ENCODE results near the gene MCCC2. TPM values are rescaled to one million over a fixed set of nuclear protein-coding genes. Genes with fewer than 3 reads are reported as not detected.

Gene MCCC2
- total RNA-seq, 1 experiment from 2014 or later = 32.2 TPM

DNA sequence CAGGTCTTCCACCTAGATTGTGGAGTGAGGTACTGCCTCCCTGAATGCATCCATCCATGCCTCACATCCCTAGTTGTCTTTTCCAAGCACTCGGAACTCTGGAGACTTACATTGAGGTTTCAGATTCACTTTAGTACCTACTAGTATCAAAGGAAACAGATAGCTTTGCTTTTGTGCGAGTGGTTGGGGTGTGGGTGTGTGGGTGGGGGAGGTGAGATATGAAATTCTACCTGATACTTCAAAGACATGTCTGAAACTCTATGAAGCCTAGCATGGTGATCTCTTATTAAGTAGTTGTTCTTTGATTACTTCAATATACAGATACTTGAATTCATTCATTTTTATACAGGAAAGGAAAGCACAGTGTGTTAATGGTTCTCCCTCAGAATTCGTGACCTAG lies 64.4 kb downstream of the MCCC2 start:
- CTCF ChIA-PET = no interaction called here
- BruUV-seq (replicated peaks) = no TSS peak

GRCh38 chr5:71652349-71652748 lies 65.2 kb downstream of the MCCC2 start:
- no peak for DNase-seq
- no peak overlapping the region for H3K9ac ChIP-seq (ENCODE audit: low read length)
- no TSS peak for BruUV-seq (replicated peaks)

More for the DNA sequence above, 64.4 kb downstream of the MCCC2 start:
- Histone ChIP-seq H3K4me2 (ENCODE audit: low read length) (no peak overlapping the region), H4K20me1 (ENCODE audit: low read length) (no peaks in the 10 kb centered on the region), H3K27ac (ENCODE audit: low read length) (no peak overlapping the region), H3K79me2 (ENCODE audit: low read length) (no peaks in the 10 kb centered on the region), H2AFZ (ENCODE audit: low read length) (no peak overlapping the region), H3K4me3 (ENCODE audit: low read length) (no peak overlapping the region), H3K9me3 (ENCODE audit: low read length) (no peaks in the 10 kb centered on the region), H3K9ac (ENCODE audit: low read length) (no peak overlapping the region), H3F3A (ENCODE audit: low read length, unreplicated experiment) (no peaks in the 10 kb centered on the region), H3K4me1 (ENCODE audit: insufficient read depth, low read length) (no peaks in the 10 kb centered on the region), H3K36me3 (ENCODE audit: low read depth, low read length) (no peaks in the 10 kb centered on the region; the same call in 1 of the 2 replicates), H3K27me3 (ENCODE audit: low read length) (no peaks in the 10 kb centered on the region), H3K9me2 (replicated peaks; ENCODE audit: low read length) (no peaks in the 10 kb centered on the region)
- POLR2A ChIA-PET (ENCODE audit: unreplicated experiment) = no interaction called here
- intact Hi-C loops (cut with micrococcal nuclease) = no loop called here
- ATAC-seq (no peak), DNase-seq (no peak)
- TF ChIP-seq EZH2phosphoT487 (IDR thresholded peaks at IDR 0.05; ENCODE audit: borderline replicate concordance, low read length) = no peak
- TF ChIP-seq, protein P1, sequence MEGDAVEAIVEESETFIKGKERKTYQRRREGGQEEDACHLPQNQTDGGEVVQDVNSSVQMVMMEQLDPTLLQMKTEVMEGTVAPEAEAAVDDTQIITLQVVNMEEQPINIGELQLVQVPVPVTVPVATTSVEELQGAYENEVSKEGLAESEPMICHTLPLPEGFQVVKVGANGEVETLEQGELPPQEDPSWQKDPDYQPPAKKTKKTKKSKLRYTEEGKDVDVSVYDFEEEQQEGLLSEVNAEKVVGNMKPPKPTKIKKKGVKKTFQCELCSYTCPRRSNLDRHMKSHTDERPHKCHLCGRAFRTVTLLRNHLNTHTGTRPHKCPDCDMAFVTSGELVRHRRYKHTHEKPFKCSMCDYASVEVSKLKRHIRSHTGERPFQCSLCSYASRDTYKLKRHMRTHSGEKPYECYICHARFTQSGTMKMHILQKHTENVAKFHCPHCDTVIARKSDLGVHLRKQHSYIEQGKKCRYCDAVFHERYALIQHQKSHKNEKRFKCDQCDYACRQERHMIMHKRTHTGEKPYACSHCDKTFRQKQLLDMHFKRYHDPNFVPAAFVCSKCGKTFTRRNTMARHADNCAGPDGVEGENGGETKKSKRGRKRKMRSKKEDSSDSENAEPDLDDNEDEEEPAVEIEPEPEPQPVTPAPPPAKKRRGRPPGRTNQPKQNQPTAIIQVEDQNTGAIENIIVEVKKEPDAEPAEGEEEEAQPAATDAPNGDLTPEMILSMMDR (conservative IDR thresholded peaks at IDR 0.05; ENCODE audit: low read depth, low read length) = no peak
- TF ChIP-seq EZH2 (IDR thresholded peaks at IDR 0.05; ENCODE audit: low read length, unreplicated experiment) = no peak

More at GRCh38 chr5:71652349-71652748, 65.2 kb downstream of the MCCC2 start:
- intact Hi-C loops (cut with micrococcal nuclease) = no loop called here
- Histone ChIP-seq H3K36me3 (ENCODE audit: low read depth, low read length) (no peaks in the 10 kb centered on the region; the same call in 1 of the 2 replicates), H3K27me3 (ENCODE audit: low read length) (no peaks in the 10 kb centered on the region), H4K20me1 (ENCODE audit: low read length) (no peaks in the 10 kb centered on the region), H3K4me3 (ENCODE audit: low read length) (no peak overlapping the region), H3K27ac (ENCODE audit: low read length) (no peak overlapping the region), H3K9me3 (ENCODE audit: low read length) (no peaks in the 10 kb centered on the region), H2AFZ (ENCODE audit: low read length) (no peak overlapping the region), H3F3A (ENCODE audit: low read length, unreplicated experiment) (no peaks in the 10 kb centered on the region), H3K9me2 (replicated peaks; ENCODE audit: low read length) (no peaks in the 10 kb centered on the region), H3K79me2 (ENCODE audit: low read length) (no peaks in the 10 kb centered on the region), H3K4me1 (ENCODE audit: insufficient read depth, low read length) (no peaks in the 10 kb centered on the region), H3K4me2 (ENCODE audit: low read length) (no peak overlapping the region)
- TF ChIP-seq EZH2phosphoT487 (IDR thresholded peaks at IDR 0.05; ENCODE audit: borderline replicate concordance, low read length) (no peak), EZH2 (IDR thresholded peaks at IDR 0.05; ENCODE audit: low read length, unreplicated experiment) (no peak)
- TF ChIP-seq, protein P1 (conservative IDR thresholded peaks at IDR 0.05; ENCODE audit: low read depth, low read length) = no peak
- ATAC-seq = no peak
- POLR2A ChIA-PET (ENCODE audit: unreplicated experiment) = no interaction called here
- CTCF ChIA-PET = no interaction called here
